KOPT-K1 (cell line): ENCODE measurements around the gene MRO.
"Not testable (repeated sequence)": the region's sequence is repeated elsewhere in the genome, so short reads cannot be mapped to it uniquely, and the experiment has no call there.

Experiments used
- H3K27ac ChIP-seq: fragments of 200-600 bp; sonication (generic); 2 replicates; pipeline ENCODE4 v1.5.1; 2016; ENCODE audit warnings: antibody characterized with exemption, mild to moderate bottlenecking, low read depth, low read length; ENCODE audit not compliant: poor library complexity, severe bottlenecking
- H3K36me3 ChIP-seq: fragments of 200-600 bp; sonication (generic); 2 replicates; pipeline ENCODE4 v1.5.1; 2017; ENCODE audit warnings: antibody characterized with exemption, mild to moderate bottlenecking, low read length, moderate library complexity; ENCODE audit not compliant: insufficient read depth
- H3K9me3 ChIP-seq: fragments of 200-600 bp; sonication (generic); 2 replicates; pipeline ENCODE4 v1.5.1; 2017; ENCODE audit warnings: antibody characterized with exemption, low read length, mild to moderate bottlenecking; ENCODE audit not compliant: insufficient read depth, poor library complexity, severe bottlenecking

The MRO gene

GRCh38 chr18:50848061-50848551 is 28.3 kb upstream of the MRO start:
- Histone ChIP-seq H3K9me3 (no peaks in the 10 kb centered on the region), H3K27ac (no peak overlapping the region), H3K36me3 (no peaks in the 10 kb centered on the region)

DNA sequence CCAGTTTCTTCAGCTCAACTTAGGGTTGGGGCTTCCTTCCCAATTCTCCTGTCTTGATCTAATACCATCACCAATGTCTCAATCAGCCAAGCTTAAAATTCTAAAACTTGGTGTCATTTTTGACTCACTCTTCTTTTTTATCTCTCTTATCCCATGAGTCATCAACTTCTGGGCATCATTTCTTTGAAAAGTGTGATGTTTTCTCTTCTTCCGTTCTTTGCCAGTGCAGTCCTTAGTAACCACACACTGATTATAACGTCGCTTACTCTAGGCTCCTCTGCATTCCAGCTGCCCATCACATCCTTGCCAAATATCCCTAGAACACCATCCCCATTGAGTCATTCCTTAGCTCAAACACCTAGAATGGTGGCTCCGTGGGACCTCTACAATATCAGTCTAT is 27.4 kb upstream of the MRO start:
- Histone ChIP-seq H3K27ac (no peak overlapping the region), H3K9me3 (no peaks in the 10 kb centered on the region), H3K36me3 (no peaks in the 10 kb centered on the region)

GRCh38 chr18:50844960-50845359 is 25.1 kb upstream of the MRO start:
- Histone ChIP-seq H3K27ac (no peak overlapping the region), H3K36me3 (no peaks in the 10 kb centered on the region), H3K9me3 (no peaks in the 10 kb centered on the region)

GRCh38 chr18:50844554-50844953 is 24.7 kb upstream of the MRO start:
- H3K36me3 ChIP-seq, result no peaks in the 10 kb centered on the region
- no peaks in the 10 kb centered on the region for H3K9me3 ChIP-seq
- no peak overlapping the region for H3K27ac ChIP-seq

GRCh38 chr18:50842846-50843245 is 23.0 kb upstream of the MRO start:
- Histone ChIP-seq H3K9me3 (no peaks in the 10 kb centered on the region), H3K27ac (no peak overlapping the region), H3K36me3 (no peaks in the 10 kb centered on the region)

DNA sequence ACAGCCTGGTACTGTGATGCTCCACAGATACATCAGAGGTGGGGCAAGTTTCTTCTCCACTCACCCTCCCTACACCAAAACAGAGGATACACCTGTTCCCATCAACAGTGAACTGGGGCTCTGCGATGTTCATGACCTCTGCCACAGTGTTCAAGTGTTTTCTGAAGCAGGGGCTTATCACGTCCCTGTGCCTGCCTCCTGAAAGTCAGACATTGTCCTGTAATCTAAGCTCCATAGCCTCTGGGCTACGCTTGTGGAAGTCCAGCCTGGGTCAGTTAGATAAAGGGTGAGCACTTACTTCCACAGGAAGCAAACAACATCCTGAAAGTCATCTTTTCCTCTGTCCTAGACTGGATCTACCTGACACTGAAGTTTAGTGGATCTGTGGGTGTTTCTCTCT is 20.2 kb upstream of the MRO start:
- no peaks in the 10 kb centered on the region for H3K36me3 ChIP-seq
- H3K27ac ChIP-seq, result no peak overlapping the region

GRCh38 chr18:50839341-50839740 is 19.5 kb upstream of the MRO start:
- no peaks in the 10 kb centered on the region for H3K9me3 ChIP-seq
- no peak overlapping the region for H3K27ac ChIP-seq

More for the DNA sequence above, 20.2 kb upstream of the MRO start:
- H3K9me3 ChIP-seq, result no peaks in the 10 kb centered on the region

DNA sequence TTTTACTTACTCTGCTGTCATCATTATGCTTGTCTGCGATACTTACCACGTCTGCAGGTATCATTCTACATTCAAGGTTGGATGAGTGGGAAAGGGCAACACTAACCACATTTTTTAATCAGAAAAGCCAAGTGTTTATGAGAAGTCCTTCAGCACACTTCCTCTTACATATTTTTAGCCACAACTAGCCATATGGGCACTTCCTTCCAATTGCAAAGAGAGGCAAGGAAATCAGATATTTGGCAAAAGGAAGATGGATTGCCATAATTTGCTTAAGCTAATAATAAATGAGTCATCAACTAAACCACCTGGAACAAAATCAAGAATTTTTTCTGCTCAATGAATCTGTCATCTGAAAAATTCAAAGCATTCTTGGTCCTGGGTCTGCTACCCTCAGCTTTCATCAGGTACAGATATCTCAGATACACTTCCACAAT is 16.7 kb upstream of the MRO start:
- Histone ChIP-seq H3K27ac (no peak overlapping the region), H3K36me3 (no peaks in the 10 kb centered on the region), H3K9me3 (no peaks in the 10 kb centered on the region)

More at GRCh38 chr18:50839341-50839740, 19.5 kb upstream of the MRO start:
- H3K36me3 ChIP-seq, result no peaks in the 10 kb centered on the region

- H3K27ac ChIP-seq, H3K36me3 ChIP-seq, H3K9me3 ChIP-seq: not testable (repeated sequence)
Measured at GRCh38 chr18:50833496-50833895, 13.7 kb upstream of the MRO start.

GRCh38 chr18:50832754-50833153 is 12.9 kb upstream of the MRO start:
- Histone ChIP-seq H3K36me3 (no peaks in the 10 kb centered on the region), H3K9me3 (no peaks in the 10 kb centered on the region), H3K27ac (no peak overlapping the region)

DNA sequence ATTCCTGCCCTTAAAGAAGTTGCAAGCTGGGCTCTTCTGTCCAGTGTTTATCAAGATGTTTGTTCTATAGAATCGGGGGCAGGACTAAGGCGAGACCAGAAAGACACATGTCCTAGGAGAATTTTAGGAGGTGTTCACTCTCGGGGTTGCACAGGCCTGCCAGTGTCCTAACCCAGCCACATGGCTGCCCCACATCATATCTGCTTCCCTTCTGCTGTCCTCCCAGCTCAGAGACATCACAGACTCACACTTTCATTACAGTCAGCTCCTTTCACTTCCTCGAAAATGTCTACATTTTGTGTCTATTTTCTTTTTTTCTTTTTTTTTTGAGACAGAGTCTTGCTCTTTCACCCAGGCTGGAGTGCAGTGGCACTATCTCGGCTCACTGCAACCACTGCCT is 10.7 kb upstream of the MRO start:
- Histone ChIP-seq H3K27ac (no peak overlapping the region), H3K36me3 (no peaks in the 10 kb centered on the region), H3K9me3 (no peaks in the 10 kb centered on the region)

GRCh38 chr18:50829644-50830043 is 9.8 kb upstream of the MRO start:
- Histone ChIP-seq H3K27ac (no peak overlapping the region), H3K9me3 (no peaks in the 10 kb centered on the region), H3K36me3 (no peaks in the 10 kb centered on the region)

GRCh38 chr18:50826027-50826426 is 6.2 kb upstream of the MRO start:
- H3K27ac ChIP-seq, result no peak overlapping the region
- H3K36me3 ChIP-seq, result no peaks in the 10 kb centered on the region
- no peaks in the 10 kb centered on the region for H3K9me3 ChIP-seq

GRCh38 chr18:50825621-50826020 is 5.8 kb upstream of the MRO start:
- no peaks in the 10 kb centered on the region for H3K9me3 ChIP-seq
- no peak overlapping the region for H3K27ac ChIP-seq
- H3K36me3 ChIP-seq, result no peaks in the 10 kb centered on the region

- no peaks in the 10 kb centered on the region for H3K36me3 ChIP-seq
- H3K9me3 ChIP-seq, result no peaks in the 10 kb centered on the region
Measured at GRCh38 chr18:50822756-50823155, 2.9 kb upstream of the MRO start.

GRCh38 chr18:50820901-50821520 is 1.2 kb upstream of the MRO start:
- Histone ChIP-seq H3K9me3 (no peaks in the 10 kb centered on the region), H3K36me3 (no peaks in the 10 kb centered on the region), H3K27ac (no peak overlapping the region)

More at GRCh38 chr18:50822756-50823155, 2.9 kb upstream of the MRO start:
- H3K27ac ChIP-seq, result no peak overlapping the region
